HG02588 (cell line): ENCODE data around the gene CCDC88C.
"Not testable (repeated sequence)": the region's sequence is repeated elsewhere in the genome, so short reads cannot be mapped to it uniquely, and the experiment has no call there.

Experiments used
- ATAC-seq: cut with Tn5 transposase; IDR thresholded peaks from one replicate; pipeline ENCODE4 v1.9.1; 2021; ENCODE audit warnings: mild to moderate bottlenecking, moderate library complexity; ENCODE audit not compliant: unreplicated experiment

The CCDC88C gene

GRCh38 chr14:91256661-91257060, 161.0 kb downstream of the CCDC88C start:
- ATAC-seq: no peak

DNA sequence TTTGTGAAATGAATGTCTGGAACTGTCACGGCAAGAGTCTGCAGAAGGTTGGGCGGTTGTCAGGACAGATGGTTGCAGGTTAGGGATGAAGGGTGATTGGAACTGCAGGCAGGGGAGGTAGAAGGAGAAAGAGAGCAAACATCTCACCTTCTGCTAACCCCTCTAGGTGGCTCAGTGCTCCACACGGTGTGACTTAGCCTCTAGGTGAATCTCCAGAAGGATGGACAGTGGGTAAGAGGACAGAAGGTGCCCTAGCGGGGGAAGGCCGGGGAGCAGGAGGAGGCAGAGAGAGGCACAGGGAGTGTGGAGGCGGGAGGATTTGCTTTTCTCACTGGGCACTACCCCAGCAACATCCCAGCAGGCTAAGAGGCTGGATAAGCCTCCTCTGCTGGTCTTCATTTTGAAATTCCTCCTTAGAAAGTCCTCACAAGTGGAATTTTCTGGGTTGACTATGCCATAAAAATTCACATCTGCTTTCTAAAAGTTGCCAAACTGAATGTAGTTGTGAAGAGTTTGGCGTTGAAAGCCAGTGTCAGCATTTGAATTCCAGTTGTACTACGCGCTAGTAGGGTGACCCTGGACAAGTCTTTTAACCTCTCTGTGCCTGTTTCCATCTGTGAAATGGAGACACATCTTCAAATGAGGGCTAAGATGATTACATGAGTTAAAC, 162.5 kb downstream of the CCDC88C start:
- no peak for ATAC-seq

GRCh38 chr14:91254461-91254860, 163.2 kb downstream of the CCDC88C start:
- no peak for ATAC-seq

- ATAC-seq: no peak
These were observed 163.8 kb downstream of the CCDC88C start for GRCh38 chr14:91253795-91254323.

DNA sequence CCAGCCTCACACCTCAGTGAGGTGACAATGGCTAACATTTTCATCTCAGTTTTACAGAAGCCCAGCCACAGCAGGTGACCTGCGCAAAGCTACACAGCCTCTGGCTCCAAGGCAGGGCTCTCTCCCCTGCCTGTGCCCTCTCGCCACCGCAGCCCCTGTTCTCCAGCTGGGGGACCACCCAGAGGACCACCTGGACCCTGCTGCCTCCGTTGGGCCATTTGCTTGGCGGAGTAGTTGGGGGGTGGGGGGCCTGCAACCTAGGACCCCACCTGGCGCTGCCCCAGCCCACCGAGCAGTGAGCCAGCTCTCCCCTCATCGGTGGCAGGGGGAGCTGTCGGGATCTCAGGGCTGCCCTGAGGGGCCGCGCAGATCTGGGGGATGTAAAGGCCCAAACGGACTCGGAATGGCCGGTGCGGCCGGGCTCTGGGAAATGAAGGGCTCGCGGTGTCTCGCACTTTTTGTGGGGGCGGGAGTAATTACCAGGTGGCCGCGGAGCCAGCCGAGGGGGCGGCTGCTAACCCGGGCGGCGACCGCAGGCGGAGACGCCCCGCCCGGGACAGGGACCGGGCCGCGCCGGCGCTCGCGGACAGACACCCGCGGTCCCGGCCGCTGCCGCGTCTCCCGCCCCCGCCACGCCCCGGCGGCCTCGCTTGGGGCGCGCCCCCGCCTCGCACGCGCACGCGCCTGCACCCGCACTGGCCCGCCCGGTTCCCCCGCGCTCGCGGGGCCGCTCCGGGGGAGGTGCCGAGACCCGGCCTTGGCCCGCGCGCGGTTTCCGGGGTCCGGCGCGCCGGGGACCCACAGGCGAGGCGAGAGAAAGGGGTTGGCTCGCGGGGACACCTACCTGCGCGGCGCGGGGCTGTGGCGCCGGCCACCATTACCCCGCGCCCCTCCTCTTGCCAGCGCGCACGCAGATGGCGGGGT, 164.5 kb downstream of the CCDC88C start:
- peak; percentile 37 for ATAC-seq

DNA sequence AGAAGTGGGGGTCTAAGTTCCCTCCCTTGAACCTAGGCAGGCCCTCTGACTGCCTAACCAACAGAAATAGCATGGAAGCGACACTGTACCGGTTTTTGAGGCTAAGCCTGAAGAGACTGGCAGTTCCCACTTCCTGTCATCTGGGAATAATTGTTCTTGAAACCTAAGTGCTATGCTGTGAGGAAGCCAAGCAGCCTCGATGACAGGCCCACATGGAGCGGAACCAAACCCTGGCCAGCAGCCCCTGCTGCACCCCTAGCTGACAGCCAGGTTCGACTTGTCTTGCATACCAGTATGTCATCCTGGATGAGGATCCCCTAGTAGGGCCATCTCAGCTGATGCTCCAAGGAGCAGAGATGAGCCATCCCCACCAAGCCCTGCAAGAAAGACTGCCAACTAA, 166.7 kb downstream of the CCDC88C start:
- no peak for ATAC-seq

GRCh38 chr14:91249841-91250616, 167.6 kb downstream of the CCDC88C start:
- peak; percentile 76 for ATAC-seq

- ATAC-seq: no peak
These were observed 171.4 kb downstream of the CCDC88C start for GRCh38 chr14:91246051-91246852.

GRCh38 chr14:91245616-91246015, 172.0 kb downstream of the CCDC88C start:
- not testable (repeated sequence) for ATAC-seq

GRCh38 chr14:91245029-91245428, 172.6 kb downstream of the CCDC88C start:
- ATAC-seq: no peak

DNA sequence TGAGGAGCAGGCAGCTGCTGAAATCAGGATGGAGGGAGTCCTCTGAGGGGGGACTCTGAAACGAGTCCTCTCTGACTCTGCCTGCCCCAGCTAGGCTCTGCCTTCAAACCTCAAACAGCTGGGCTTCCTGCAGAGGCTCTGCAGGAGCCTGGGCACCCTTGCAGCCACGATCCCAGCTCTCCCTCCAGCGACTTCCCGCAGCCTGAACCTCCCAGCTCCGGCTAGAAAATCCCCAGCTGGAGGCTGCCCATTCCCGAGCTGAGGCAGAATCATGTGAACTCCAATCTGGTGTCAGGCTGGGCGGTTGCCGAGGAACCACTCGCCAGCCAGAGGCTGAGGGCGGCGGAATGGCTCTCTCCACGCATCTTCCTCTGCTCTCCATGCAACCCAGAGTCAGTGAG, 173.1 kb downstream of the CCDC88C start, which contains the start of gene GPR68:
Gene GPR68 (minus strand): TSS at position 204 of the 401 bp plus-strand sequence. CDS start 9,654 bp downstream, outside the sequence.
- ATAC-seq: no peak

- ATAC-seq: no peak
These were observed 174.5 kb downstream of the CCDC88C start for GRCh38 chr14:91243074-91243471.

- no peak for ATAC-seq
These were observed 175.0 kb downstream of the CCDC88C start for GRCh38 chr14:91242635-91243034.

DNA sequence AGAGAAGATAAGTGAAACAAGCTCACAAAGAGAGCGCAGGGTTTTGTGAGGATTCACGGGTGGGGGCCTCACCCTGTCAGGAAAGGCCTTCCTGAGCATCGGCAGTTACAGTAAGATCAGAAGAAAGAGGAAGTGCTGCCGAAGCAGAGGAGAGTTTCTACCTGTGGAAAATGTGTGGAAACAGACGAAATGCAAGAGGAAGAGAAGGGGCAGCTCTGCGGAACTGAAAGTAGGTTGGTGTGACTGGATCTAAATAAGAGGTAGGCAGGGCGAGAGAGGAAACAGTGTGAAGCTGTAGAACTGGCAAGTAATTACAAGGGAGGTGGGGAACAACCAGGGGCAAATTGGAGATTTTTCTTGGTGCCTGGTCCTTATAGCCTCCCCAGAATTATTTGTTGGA, 175.8 kb downstream of the CCDC88C start:
- peak; percentile 48 for ATAC-seq

- no peak for ATAC-seq
These were observed 179.0 kb downstream of the CCDC88C start for GRCh38 chr14:91238661-91239060.

- no peak for ATAC-seq
These were observed 179.5 kb downstream of the CCDC88C start for GRCh38 chr14:91238085-91238484.

- ATAC-seq: no peak
These were observed 180.4 kb downstream of the CCDC88C start for GRCh38 chr14:91237219-91237618.

DNA sequence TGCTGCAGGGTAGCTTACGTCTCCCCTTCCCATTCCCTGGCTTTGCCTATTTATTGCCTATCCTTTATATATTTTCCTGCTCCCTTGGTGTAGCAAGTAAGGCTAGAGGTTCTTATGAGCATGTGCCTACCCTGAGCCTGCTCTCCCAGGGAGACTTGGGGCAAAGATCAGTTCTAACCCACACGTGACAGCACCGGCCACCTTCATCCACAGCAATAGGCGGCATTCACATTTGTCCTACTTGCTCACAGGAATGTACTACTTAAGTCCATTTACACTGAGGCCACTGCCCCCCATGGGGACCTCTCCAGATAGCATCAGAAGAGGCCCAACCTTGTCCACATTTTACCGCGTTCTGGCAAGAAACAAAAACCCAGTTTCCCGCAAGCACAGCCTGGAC, 181.8 kb downstream of the CCDC88C start:
- ATAC-seq: no peak

DNA sequence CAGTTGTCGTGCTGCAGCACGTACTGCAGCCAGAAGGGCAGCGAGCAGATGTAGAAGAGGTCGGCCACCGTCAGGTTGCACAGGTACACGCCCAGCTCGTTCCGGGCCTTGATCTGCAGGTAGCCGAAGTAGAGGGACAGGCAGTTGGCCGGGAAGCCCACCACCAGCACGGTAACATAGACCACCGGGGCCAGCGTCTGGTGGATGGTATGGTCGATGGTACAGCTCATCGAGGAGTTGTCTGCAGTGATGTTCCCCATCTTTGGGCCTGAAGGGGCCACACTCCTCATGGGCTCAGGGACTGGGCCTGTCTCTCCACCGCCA, 182.9 kb downstream of the CCDC88C start:
- no peak for ATAC-seq
